COR-L47 (cell line): ENCODE data around the gene MOGAT1.
A peak's percentile ranks its signal among the peaks of the same experiment; 100 is the strongest.
"Not testable (repeated sequence)": the region's sequence is repeated elsewhere in the genome, so short reads cannot be mapped to it uniquely, and the experiment has no call there.

Source experiments
- DNase-seq: peaks from one replicate; lab custom pipeline; 2025; lab: John Stamatoyannopoulos, UW

MOGAT1 gene

DNA sequence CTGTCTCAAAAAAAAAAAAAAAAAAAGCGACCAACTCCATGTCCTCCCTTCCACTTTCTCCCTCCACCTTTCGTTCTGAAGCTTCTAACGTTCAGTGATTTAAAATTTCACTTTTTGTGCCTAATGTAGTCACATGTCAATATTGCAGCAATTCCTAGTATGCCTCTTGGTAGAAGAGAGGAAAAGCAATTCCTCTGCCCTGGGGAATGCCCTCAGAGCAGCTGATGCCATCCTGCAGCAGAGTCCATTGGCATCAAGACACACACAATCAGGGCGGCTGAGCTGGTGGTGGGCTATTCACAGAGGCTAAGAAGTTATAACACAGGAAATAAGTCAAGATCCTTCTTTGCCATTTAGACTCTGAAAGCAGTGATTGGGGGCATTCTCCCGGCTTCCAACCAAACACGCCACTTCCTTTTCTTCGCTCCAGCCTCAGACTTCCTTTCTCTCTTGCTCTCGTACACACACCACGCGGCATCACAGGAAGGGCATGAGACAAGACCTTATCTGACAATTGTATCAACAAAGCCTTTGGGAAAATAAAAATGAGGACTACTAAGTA lies 71.9 kb downstream of the MOGAT1 start:
- DNase-seq, result no peak

DNA sequence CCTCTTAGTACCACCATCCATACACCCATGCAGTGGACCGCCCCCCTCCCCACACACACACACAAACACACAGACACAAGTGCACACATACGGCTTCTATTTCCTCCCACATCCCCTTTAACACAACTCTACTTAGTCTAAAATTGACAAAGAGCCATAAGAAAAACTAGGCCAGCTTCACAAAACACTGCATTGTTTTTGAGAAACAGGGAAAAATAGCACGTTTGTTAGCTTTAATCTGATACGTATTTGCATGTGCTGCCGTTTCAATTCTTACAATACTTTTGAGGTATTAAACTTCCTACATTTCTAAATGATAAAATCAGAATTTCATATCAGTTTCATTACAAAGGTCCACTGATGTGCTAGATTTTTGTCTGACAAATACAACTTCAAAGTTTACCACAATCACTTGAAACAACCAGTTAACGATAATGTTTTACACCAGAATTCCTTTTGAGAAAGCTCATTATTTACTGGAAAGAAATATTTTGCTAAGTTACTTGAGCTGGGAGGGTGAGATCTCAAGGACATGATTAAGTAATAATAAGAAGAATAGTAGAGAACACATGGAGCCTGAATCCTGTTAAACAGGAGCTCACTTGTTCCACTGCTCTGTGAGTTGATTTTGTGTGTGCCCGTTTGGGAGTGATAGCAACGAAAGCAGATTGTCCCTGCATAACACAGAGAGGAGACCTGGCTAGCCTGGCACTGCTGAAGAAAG lies 74.5 kb downstream of the MOGAT1 start:
- no peak for DNase-seq

DNA sequence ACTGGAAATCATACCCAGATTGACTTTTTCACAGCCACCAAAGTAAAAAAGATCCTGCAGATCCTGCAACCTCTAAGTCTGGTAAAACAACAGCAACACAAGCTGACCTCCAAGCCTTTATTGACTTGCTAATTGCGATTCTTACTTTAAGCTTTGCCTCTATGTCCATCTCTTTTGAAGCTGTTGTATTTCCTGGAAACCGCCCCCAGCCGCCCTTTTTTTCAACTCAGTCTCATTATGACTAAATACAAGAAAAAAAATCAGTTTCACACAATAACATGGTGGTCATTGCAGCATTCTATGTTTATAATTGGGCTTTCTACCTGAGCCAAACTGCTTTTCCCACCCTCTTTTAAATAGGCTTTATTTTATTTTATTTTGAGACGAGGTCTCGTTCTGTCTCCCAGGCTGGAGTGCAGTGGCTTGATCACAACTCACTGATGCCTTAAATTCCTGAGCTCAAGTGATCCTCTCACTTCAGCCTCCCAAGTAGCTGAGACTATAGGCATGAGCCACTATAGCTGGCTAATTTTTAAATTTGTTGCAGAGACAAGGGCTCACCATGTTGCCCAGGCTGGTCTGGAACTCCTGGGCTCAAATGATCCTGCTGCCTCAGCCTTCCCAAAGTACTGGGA lies 76.2 kb downstream of the MOGAT1 start:
- no peak for DNase-seq

DNA sequence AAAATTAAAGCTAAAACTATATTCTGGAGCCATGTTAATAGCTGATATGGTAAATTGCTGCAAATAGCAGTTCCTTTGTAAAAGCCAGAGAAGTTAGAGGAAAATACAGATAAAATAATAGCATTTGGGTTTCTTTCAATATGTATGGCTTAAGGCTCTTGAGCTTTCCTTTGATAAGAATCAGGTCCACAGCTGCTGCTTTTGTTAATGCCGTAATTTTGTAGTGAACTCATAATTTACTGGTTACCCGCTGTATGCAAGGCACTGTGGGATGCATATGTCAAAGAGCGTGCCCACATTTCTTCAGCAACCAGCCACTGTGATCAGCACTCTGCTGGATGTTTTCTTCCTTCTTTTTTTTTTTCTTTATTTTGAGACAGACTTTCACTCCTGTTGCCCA lies 79.1 kb downstream of the MOGAT1 start:
- no peak for DNase-seq

DNA sequence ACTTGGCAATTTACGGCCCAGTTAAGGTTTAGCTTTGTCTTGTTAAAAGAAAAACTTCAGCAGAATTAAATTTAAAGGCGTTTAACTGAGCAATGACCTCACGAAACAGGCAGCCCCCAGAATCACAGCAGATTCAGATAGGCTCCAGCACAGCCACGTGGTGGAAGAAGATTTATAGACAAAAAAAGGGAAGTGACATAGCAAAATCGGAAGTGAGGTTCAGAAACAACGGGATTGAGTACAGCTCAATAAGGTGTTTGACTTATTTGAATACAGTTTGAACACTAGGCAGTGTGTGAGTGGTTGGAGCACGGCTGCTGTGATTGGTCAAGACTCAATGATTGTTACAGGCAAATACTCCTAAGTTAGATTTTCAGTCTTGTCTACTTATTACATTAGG lies 79.8 kb downstream of the MOGAT1 start:
- no peak for DNase-seq

DNA sequence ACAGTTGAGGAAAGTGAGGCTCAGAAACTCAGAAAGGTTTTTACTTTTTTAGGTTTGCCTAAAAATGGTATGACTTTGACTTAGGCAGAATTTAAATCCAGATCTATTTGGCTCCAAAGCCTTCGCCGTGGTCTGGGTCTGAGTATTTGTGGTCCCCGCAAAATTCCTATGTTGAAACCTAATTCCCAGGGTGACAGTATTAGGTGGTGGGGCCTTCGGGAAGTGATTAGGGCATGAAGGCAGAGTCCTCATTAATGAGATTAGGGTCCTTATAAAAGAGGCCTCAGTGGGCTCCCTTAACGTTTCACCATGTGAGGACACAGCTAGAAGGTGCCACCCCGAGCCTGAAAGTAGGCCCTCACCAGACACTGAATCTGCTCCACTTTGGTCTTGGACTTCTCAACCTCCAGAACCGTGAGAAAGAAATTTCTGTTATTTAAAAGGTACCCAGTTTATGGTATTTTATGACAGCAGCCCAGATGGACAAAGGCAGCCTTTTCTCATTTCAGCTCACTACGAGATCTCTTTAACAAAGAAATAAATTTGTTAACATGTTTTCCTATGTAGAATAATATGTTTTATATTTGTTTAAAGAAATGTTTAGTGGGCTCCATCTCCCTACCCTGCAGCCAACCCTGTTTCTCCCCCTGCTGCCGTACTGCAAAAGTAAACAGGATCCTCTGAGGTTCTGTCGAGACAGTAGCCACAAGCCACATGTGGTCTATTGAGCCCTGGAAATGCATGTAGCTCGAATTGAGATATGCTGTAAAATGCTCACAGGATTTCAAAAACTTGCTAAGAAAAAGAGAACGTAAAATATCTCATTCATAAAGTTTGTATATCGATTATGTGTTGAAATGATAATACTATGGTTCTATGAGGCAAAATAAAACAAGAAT lies 80.6 kb downstream of the MOGAT1 start:
- no peak for DNase-seq

DNA sequence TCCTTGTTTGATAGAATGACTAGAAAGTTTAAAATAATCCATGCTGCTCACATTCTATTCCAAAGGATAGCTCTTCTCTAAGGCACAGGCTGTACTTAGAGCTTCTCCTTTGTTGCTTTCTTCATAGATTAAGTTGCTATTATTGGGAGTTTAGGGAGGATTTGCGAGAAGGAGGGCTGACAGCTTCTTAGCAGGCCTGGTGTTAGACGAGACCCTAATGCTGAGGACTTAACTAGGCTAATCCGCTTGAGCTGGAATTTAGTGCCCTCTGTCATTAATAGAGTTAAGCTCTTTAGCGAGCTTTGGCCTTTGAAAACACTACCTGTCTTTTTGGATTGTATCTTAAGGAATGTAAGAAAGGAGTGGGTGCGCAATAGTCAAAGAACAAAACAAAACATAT lies 81.3 kb downstream of the MOGAT1 start:
- no peak for DNase-seq

DNA sequence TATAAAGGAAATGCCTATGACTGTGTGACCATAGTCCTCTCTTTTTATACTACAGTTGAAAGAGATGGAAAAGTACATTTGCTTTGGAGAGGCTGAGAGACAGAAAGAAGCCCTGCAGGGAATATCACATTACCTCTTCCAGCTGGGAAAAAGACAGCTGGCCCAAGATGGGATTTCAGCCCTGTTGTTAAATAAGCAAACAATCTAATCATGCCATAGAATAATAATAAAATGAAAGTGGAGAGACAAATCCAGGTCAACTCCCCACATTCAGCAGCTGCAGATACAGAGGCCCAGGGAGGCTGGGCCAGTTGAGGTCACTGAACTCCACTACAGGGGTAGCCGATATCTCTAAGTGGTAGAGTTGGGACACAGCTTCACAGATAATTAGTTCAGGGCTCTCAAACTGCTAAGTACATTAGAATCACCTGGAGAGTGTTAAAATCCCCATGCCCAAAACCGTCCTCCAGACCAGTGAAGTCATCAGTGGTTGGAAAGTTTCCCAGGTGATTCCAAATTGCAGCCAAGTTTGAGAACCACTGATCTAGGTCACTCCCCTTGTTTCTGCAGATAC lies 81.9 kb downstream of the MOGAT1 start:
- peak; percentile 87 for DNase-seq

DNA sequence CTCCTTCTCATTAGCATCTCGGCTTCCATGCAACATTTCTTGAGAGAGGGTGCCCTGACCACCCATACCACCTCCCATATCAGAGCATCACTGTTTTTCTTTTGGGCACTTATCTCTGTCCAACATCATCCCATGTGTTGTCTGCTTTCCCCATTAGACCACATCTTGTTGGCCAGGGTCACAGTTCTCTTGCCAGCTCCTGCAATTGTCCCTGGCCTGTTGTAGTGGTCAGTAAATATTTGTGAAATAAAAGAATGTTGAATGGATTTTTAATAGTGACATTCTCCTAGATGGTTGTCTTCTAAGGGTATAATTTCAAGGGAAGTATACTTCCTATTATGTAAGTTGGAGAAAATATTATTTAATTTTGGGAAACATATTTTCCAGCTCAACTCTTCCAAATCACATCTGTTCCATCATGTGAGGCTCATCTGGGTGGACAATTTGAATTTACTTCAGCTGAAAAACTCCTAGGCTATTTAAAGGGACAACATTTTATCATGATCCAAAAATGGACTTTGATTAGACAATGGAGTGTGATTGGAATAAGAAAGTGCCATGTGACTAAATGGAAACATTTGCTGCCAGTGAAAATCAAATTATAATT lies 83.0 kb downstream of the MOGAT1 start:
- DNase-seq, result no peak

DNA sequence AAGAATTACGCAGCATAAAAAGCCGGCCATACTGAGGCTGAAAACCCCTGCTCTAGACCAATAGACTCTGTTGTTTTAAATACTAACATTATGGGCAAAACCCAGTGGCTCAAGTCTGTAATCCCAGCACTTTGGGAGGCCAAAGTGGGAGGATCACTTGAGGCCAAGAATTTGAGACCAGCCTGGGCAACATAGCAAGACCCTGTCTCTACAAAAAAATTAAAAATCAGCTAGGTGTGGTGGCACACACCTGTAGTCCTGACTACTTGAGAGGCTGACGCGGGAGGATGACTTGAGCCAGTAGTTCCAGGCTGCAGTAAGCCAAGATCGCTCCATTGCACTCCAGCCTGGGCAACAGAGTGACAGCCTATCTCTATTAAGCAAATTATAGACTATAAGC lies 84.1 kb downstream of the MOGAT1 start:
- DNase-seq, result not testable (repeated sequence)

DNA sequence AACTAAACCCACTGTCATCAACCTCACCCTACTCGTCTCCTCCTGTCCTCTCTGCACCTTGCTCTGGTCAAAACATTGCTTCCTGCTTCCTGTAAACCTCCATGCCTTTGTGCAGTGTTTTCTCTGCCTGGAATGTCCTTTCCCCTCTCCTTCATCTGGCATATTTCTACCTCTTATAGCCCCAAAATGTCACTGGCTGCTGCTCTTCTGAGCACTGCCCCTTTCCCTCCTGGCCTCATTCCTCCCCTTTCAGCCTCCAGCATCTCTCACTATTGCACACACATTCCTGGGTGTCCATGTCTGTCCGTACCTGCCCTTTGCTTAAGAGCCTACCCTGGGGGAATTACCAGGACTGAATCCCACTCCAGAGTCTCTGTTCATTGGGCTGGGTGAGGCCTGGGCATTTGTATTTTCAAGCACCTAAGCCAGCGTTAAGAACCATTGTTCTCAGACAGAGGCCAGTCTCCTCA lies 84.9 kb downstream of the MOGAT1 start:
- no peak for DNase-seq

DNA sequence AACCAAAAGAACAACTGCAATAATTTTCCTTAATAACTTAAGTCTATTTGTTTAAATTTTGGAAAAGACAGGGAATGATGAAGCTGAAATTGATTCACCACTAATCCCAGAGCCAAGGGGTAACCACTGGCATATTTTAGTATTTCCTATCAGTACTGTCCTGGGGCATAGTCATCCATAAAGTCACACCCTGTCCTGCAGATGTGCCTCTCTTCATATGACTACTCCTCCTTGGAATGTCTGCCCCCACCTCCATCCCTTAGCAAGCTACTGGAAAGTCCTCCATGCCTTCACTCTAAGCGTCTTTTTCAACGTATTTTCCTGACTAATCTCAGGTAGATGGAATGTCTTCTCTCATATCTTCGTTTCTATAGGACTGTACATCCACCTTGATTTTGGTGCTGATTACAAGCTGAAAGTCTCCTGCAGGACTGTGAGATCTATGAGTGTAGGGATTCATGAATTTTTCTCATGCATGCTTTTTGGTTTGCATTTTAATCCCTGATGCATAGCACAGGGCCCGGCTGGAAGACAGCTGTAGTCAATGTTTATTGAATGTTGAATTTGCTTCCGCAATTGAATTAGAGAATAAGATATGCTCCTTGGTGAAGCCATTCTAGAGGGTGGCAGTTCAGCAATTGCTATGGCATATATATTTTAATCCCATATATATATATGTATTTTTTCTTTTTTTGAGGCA lies 85.6 kb downstream of the MOGAT1 start:
- DNase-seq, result no peak
